H9 (cell line): ENCODE data around the gene KIF24. TPM values are rescaled to one million over a fixed set of nuclear protein-coding genes. Genes with fewer than 3 reads are reported as not detected.

Experiments used
- DNase-seq: peaks from one replicate; pipeline ENCODE4 v3.0.0-alpha.2; 2017
- H2AFZ ChIP-seq: one replicate; pipeline ENCODE4 v1.6.1; 2013; ENCODE audit warnings: mild to moderate bottlenecking, low read length, control low read depth, moderate library complexity
- H2AK5ac ChIP-seq: 2 replicates; pipeline ENCODE4 v1.6.1; 2013; ENCODE audit warnings: low read length, control low read depth, mixed read lengths; ENCODE audit not compliant: insufficient read length
- H2BK120ac ChIP-seq: one replicate; pipeline ENCODE4 v1.6.1; 2013; ENCODE audit warnings: low read depth, mild to moderate bottlenecking, low read length, control low read depth, inconsistent platforms; ENCODE audit not compliant: poor library complexity, severe bottlenecking
- H2BK12ac ChIP-seq: 2 replicates; pipeline ENCODE4 v1.6.1; 2013; ENCODE audit warnings: low read length, control low read depth, mixed read lengths, low read depth; ENCODE audit not compliant: insufficient read length
- H2BK15ac ChIP-seq: 2 replicates; pipeline ENCODE4 v1.6.1; 2013; ENCODE audit warnings: low read depth, low read length, control low read depth
- H2BK20ac ChIP-seq: one replicate; pipeline ENCODE4 v1.6.1; 2013; ENCODE audit warnings: low read depth, mild to moderate bottlenecking, low read length, control low read depth, inconsistent platforms; ENCODE audit not compliant: poor library complexity, severe bottlenecking
- H2BK5ac ChIP-seq: 2 replicates; pipeline ENCODE4 v1.6.1; 2013; ENCODE audit warnings: low read length, control low read depth, mixed read lengths; ENCODE audit not compliant: insufficient read length
- H3K14ac ChIP-seq: 2 replicates; pipeline ENCODE4 v1.6.1; 2013; ENCODE audit warnings: low read length, control low read depth; ENCODE audit not compliant: insufficient read depth
- H3K18ac ChIP-seq: 2 replicates; pipeline ENCODE4 v1.6.1; 2013; ENCODE audit warnings: low read depth, mild to moderate bottlenecking, mixed read lengths, low read length, control low read depth; ENCODE audit not compliant: insufficient read length
- H3K23ac ChIP-seq: 2 replicates; pipeline ENCODE4 v1.6.1; 2013; ENCODE audit warnings: low read length, control low read depth, mixed read lengths, low read depth; ENCODE audit not compliant: insufficient read length
- H3K23me2 ChIP-seq: 2 replicates; pipeline ENCODE4 v1.6.1; 2013; ENCODE audit warnings: low read depth, mild to moderate bottlenecking, mixed read lengths, low read length, control low read depth; ENCODE audit not compliant: insufficient read length, poor library complexity, severe bottlenecking
- H3K27ac ChIP-seq: 2 replicates; pipeline ENCODE4 v1.5.1; 2013; ENCODE audit warnings: low read length, control low read depth, mixed read lengths, low read depth; ENCODE audit not compliant: insufficient read length
- H3K27me3 ChIP-seq: 2 replicates; pipeline ENCODE4 v1.6.1; 2013; ENCODE audit warnings: low read length, control low read depth, inconsistent platforms; ENCODE audit not compliant: insufficient read depth
- H3K4ac ChIP-seq: 2 replicates; pipeline ENCODE4 v1.6.1; 2013; ENCODE audit warnings: low read depth, mild to moderate bottlenecking, control low read depth, inconsistent platforms, low read length, moderate library complexity
- H3K4me1 ChIP-seq: 2 replicates; pipeline ENCODE4 v1.6.1; 2013; ENCODE audit warnings: low read length, control low read depth, inconsistent platforms; ENCODE audit not compliant: insufficient read depth
- H3K4me2 ChIP-seq: 2 replicates; pipeline ENCODE4 v1.6.1; 2013; ENCODE audit warnings: low read length, control low read depth, mixed read lengths; ENCODE audit not compliant: insufficient read length, insufficient read depth
- H3K56ac ChIP-seq: 2 replicates; pipeline ENCODE4 v1.6.1; 2013; ENCODE audit warnings: low read depth, mild to moderate bottlenecking, mixed read lengths, low read length, control low read depth; ENCODE audit not compliant: insufficient read length
- H3K79me1 ChIP-seq: 2 replicates; pipeline ENCODE4 v1.6.1; 2013; ENCODE audit warnings: low read depth, mild to moderate bottlenecking, moderate library complexity, low read length, control low read depth, inconsistent platforms; ENCODE audit not compliant: insufficient read depth, poor library complexity, severe bottlenecking
- H3K79me2 ChIP-seq: 2 replicates; pipeline ENCODE4 v1.6.1; 2013; ENCODE audit warnings: low read length, control low read depth, inconsistent platforms; ENCODE audit not compliant: insufficient read depth
- H3K9ac ChIP-seq: 2 replicates; pipeline ENCODE4 v1.6.1; 2013; ENCODE audit warnings: low read length, control low read depth, mixed read lengths; ENCODE audit not compliant: insufficient read length; ENCODE audit errors: extremely low read depth
- H3K9me3 ChIP-seq: one replicate; pipeline ENCODE4 v1.6.1; 2013; ENCODE audit warnings: low read depth, low read length, inconsistent platforms; ENCODE audit not compliant: control insufficient read depth
- H3T11ph ChIP-seq: one replicate; pipeline ENCODE4 v1.6.1; 2013; ENCODE audit warnings: mild to moderate bottlenecking, low read length, control low read depth, inconsistent platforms
- H4K20me1 ChIP-seq: one replicate; pipeline ENCODE4 v1.6.1; 2013; ENCODE audit not compliant: control insufficient read depth, insufficient read length, insufficient read depth
- H4K5ac ChIP-seq: 2 replicates; pipeline ENCODE4 v1.6.1; 2013; ENCODE audit warnings: low read depth, mild to moderate bottlenecking, mixed read lengths, low read length, control low read depth; ENCODE audit not compliant: insufficient read length
- H4K8ac ChIP-seq: replicated peaks from 2 replicates; pipeline ENCODE4 v1.6.1; 2013; ENCODE audit warnings: low read length, control low read depth, mixed read lengths, low read depth; ENCODE audit not compliant: insufficient read length
- H4K91ac ChIP-seq: 2 replicates; pipeline ENCODE4 v1.6.1; 2013; ENCODE audit warnings: low read depth, mild to moderate bottlenecking, moderate library complexity, mixed read lengths, low read length, control low read depth; ENCODE audit not compliant: insufficient read length
- H3K27ac Mint-ChIP-seq, 3 experiments: 2 replicates in 2 of 3; 3 replicates in 1 of 3; pipeline ENCODE4 v1.8.0; 2020 to 2021; ENCODE audit warnings: mixed read lengths in 3 of 3, mild to moderate bottlenecking in 1 of 3, moderate library complexity in 1 of 3
- H3K27me3 Mint-ChIP-seq: 2 replicates; pipeline ENCODE4 v1.8.0; 2021; ENCODE audit warnings: low read depth, mild to moderate bottlenecking, moderate library complexity, mixed read lengths
- H3K36me3 Mint-ChIP-seq, 3 experiments: 2 replicates in 2 of 3; 3 replicates in 1 of 3; pipeline ENCODE4 v1.8.0; 2020 to 2021; ENCODE audit warnings: low read depth in 3 of 3, mixed read lengths in 3 of 3; ENCODE audit not compliant: insufficient read depth in 1 of 3
- H3K4me1 Mint-ChIP-seq, 2 experiments: 2 replicates each; pipeline ENCODE4 v1.8.0; 2020; ENCODE audit warnings: mixed read lengths in 2 of 2
- H3K4me3 Mint-ChIP-seq, 2 experiments: 2 replicates in 1 of 2; 3 replicates in 1 of 2; pipeline ENCODE4 v1.8.0; 2020 to 2021; ENCODE audit warnings: mild to moderate bottlenecking in 2 of 2, mixed read lengths in 2 of 2, moderate library complexity in 1 of 2
- H3K9me3 Mint-ChIP-seq, 2 experiments: 2 replicates in 1 of 2; 3 replicates in 1 of 2; pipeline ENCODE4 v1.8.0; 2020; ENCODE audit warnings: mild to moderate bottlenecking in 2 of 2, mixed read lengths in 2 of 2, moderate library complexity in 1 of 2
- WGBS: extraction: QIAGEN DNeasy Blood & Tissue Kit; methylation state at CpG from one replicate; pipeline ENCODE4 v1.1.7; 2013; ENCODE audit warnings: missing lambda C conversion rate, low lambda C conversion rate, mixed read lengths; ENCODE audit not compliant: insufficient read length; ENCODE audit errors: extremely low coverage; 5-methylcytosine and 5-hydroxymethylcytosine counted together
- total RNA-seq: library from RNA; stranded (reverse); gene quantifications from 2 replicates; pipeline ENCODE4 v1.2.1, GENCODE V29; 2021
- TF ChIP-seq, protein P1 (sequence below): fragments of 200-600 bp; sonication (generic); conservative IDR thresholded peaks from 3 replicates; pipeline ENCODE4 v1.8.0; 2021; ENCODE audit warnings: antibody characterized with exemption, mild to moderate bottlenecking

KIF24 gene
- total RNA-seq, 1 experiment from 2014 or later: 4.0 TPM

- Mint-ChIP-seq H3K36me3 (peaks cover 9 to 12% (median 10%) of the 10 kb centered on the region in 3 experiments; a peak in 6 of 7 replicates), H3K4me3 (peak overlapping the region; percentile 82 to 96), H3K9me3 (no peaks in the 10 kb centered on the region; a peak in 1 of 5 replicates), H3K27ac (no peak overlapping the region; a peak in 2 of 7 replicates), H3K27me3 (peaks cover 31% of the 10 kb centered on the region), H3K4me1 (peaks cover 20 to 34% of the 10 kb centered on the region in 2 experiments)
- no CpG with 5 or more reads among the region's 22 CpGs for WGBS
- H3K4ac ChIP-seq: no peak overlapping the region
- H3K4me1 ChIP-seq: 0 out of 2 replicates have a peak, but pooled peaks cover 4% of the 10 kb centered on the region
- no peaks in the 10 kb centered on the region for H3K79me2 ChIP-seq
- no peak overlapping the region for H2BK5ac ChIP-seq
- peaks cover 30% of the 10 kb centered on the region for H3K23me2 ChIP-seq
- H3K27me3 ChIP-seq: no peaks in the 10 kb centered on the region; the same call in 1 of the 2 replicates
- H4K8ac ChIP-seq: no peak overlapping the region
- no peak overlapping the region for H3K9ac ChIP-seq
- H3T11ph ChIP-seq: no peak overlapping the region
- H3K4me2 ChIP-seq: peak overlapping the region; percentile 52
- no peak overlapping the region for H3K27ac ChIP-seq
- H3K56ac ChIP-seq: no peak overlapping the region
- H2BK12ac ChIP-seq: no peak overlapping the region
- H2AFZ ChIP-seq: no peak overlapping the region
- TF ChIP-seq, protein P1, sequence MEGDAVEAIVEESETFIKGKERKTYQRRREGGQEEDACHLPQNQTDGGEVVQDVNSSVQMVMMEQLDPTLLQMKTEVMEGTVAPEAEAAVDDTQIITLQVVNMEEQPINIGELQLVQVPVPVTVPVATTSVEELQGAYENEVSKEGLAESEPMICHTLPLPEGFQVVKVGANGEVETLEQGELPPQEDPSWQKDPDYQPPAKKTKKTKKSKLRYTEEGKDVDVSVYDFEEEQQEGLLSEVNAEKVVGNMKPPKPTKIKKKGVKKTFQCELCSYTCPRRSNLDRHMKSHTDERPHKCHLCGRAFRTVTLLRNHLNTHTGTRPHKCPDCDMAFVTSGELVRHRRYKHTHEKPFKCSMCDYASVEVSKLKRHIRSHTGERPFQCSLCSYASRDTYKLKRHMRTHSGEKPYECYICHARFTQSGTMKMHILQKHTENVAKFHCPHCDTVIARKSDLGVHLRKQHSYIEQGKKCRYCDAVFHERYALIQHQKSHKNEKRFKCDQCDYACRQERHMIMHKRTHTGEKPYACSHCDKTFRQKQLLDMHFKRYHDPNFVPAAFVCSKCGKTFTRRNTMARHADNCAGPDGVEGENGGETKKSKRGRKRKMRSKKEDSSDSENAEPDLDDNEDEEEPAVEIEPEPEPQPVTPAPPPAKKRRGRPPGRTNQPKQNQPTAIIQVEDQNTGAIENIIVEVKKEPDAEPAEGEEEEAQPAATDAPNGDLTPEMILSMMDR: peak; percentile 49
- H2BK15ac ChIP-seq: no peak overlapping the region
- no peak overlapping the region for H3K14ac ChIP-seq
- no peak overlapping the region for H2AK5ac ChIP-seq
- H3K18ac ChIP-seq: no peak overlapping the region
- no peak overlapping the region for H2BK120ac ChIP-seq
- H3K9me3 ChIP-seq: no peaks in the 10 kb centered on the region
- no peak overlapping the region for H4K5ac ChIP-seq
- H4K91ac ChIP-seq: no peak overlapping the region
- no peaks in the 10 kb centered on the region for H4K20me1 ChIP-seq
- H2BK20ac ChIP-seq: no peak overlapping the region
- no peak overlapping the region for H3K23ac ChIP-seq
- no peaks in the 10 kb centered on the region for H3K79me1 ChIP-seq
- DNase-seq: peak; percentile 76
These were observed 47.0 kb upstream of the KIF24 start for GRCh38 chr9:34375901-34376595.
